Erythroblast (primary cell): ENCODE data around the gene SUMF1.

ENCODE experiments used
- GATA1 ChIP-seq: IDR thresholded peaks from 2 replicates; pipeline ENCODE4 v1.6.1; 2011; ENCODE audit warnings: low read depth, mild to moderate bottlenecking, control low read depth, low read length, moderate library complexity
- POLR2A ChIP-seq: IDR thresholded peaks from 2 replicates; pipeline ENCODE4 v1.6.1; 2011; ENCODE audit warnings: mild to moderate bottlenecking, low read length

DNA sequence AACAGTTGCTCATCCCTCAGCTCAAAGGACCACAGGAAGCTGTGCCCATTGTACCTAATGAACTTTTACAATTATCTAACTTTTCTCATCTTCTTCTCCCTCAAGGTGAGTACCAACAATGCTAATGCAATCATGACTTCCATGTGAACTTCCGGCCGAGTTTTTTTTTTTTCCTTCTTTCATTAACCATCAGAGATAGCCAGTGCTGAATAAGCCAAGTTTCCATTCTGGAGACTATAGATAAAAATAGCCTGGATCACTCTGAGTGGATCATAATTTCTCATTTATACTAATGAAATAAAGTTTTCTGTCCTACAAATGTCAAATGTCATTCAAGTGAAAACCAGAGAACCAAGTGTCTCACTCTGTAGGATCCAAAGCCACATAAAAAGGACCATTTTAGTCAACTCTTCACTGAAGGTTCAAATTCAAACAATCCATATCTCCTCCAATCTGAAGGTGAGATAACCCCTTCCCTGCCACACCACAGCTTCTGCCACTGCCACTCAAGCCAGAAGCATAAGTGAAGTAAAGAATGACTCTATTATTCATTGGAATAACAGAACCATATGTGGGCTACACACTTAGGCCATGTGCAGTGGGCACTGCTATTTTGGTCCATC lies 5.5 kb downstream of the SUMF1 start:
- TF ChIP-seq POLR2A: no peak
- no peak for TF ChIP-seq GATA1
